SK-N-SH (cell line): ENCODE measurements around the gene CPLANE1. TPM values are rescaled to one million over a fixed set of nuclear protein-coding genes. Genes with fewer than 3 reads are reported as not detected.
"Not testable (repeated sequence)": the region's sequence is repeated elsewhere in the genome, so short reads cannot be mapped to it uniquely, and the experiment has no call there.

Source experiments
- CTCF ChIA-PET: fragments of 300-600, 350-600 bp; formaldehyde crosslinking; extraction: SDS; loops from one replicate; lab custom pipeline; 2021; lab: Yijun Ruan, JAX
- POLR2A ChIA-PET: fragments of 350-600 bp; sonication (Branson Sonifier 250); formaldehyde crosslinking; extraction: SDS; loops from one replicate; lab custom pipeline; 2020; ENCODE audit warnings: antibody characterized with exemption, inconsistent platforms; lab: Yijun Ruan, JAX
- DNase-seq: peaks from one replicate; pipeline ENCODE4 v3.0.0; 2012
- H2AFZ ChIP-seq: fragments of 200-600 bp; sonication (generic); 2 replicates; pipeline ENCODE4 v1.8.1; 2016; ENCODE audit warnings: antibody characterized with exemption, mild to moderate bottlenecking, low read depth
- H3F3A ChIP-seq: fragments of 200-600 bp; sonication (generic); replicated peaks from 2 replicates; pipeline ENCODE3; 2016; ENCODE audit warnings: antibody characterized with exemption, mild to moderate bottlenecking; ENCODE audit not compliant: insufficient read depth
- H3K27ac ChIP-seq, 2 experiments: fragments of 200-500 bp in 1 of 2; fragments of 200-600 bp in 1 of 2; sonication (Bioruptor generic) in 1 of 2; sonication (generic), shearing (Covaris generic) in 1 of 2; 2 replicates each; pipeline versions ENCODE4 v1.5.1 to v1.6.1; 2014 to 2016; ENCODE audit warnings: low read depth in 2 of 2, inconsistent platforms in 1 of 2, low read length in 1 of 2, mild to moderate bottlenecking in 1 of 2, mixed read lengths in 1 of 2
- H3K27me3 ChIP-seq: fragments of 200-600 bp; sonication (generic), shearing (Covaris generic); 2 replicates; pipeline ENCODE4 v1.6.1; 2016; ENCODE audit warnings: mixed run types; ENCODE audit not compliant: insufficient read depth
- H3K36me3 ChIP-seq, 2 experiments: fragments of 200-500 bp in 1 of 2; fragments of 200-600 bp in 1 of 2; sonication (Bioruptor generic) in 1 of 2; sonication (generic) in 1 of 2; replicated peaks in 1 of 2; 2 replicates each; pipeline versions ENCODE3 to v1.5.1; 2014 to 2016; ENCODE audit warnings: low read length in 1 of 2, mild to moderate bottlenecking in 1 of 2; ENCODE audit not compliant: insufficient read depth in 2 of 2, control insufficient read depth in 1 of 2
- H3K4me1 ChIP-seq, 2 experiments: fragments of 200-500 bp in 1 of 2; fragments of 200-600 bp in 1 of 2; sonication (Bioruptor generic) in 1 of 2; sonication (generic), shearing (Covaris generic) in 1 of 2; 2 replicates each; pipeline versions ENCODE4 v1.5.1 to v1.6.1; 2014 to 2016; ENCODE audit warnings: low read depth in 1 of 2, low read length in 1 of 2, mixed run types in 1 of 2; ENCODE audit not compliant: insufficient read depth in 2 of 2, control insufficient read depth in 1 of 2
- H3K4me2 ChIP-seq: fragments of 200-600 bp; sonication (generic), shearing (Covaris generic); 2 replicates; pipeline ENCODE4 v1.6.1; 2017; ENCODE audit warnings: mixed run types
- H3K4me3 ChIP-seq, 2 experiments: fragments of 200-500 bp in 1 of 2; fragments of 200-600 bp in 1 of 2; sonication (Bioruptor generic) in 1 of 2; sonication (generic), shearing (Covaris generic) in 1 of 2; 2 replicates each; pipeline versions ENCODE4 v1.5.1 to v1.8.1; 2014 to 2016; ENCODE audit warnings: low read depth in 2 of 2, inconsistent platforms in 1 of 2, low read length in 1 of 2, mild to moderate bottlenecking in 1 of 2, mixed read lengths in 1 of 2, moderate library complexity in 1 of 2
- H3K79me2 ChIP-seq: fragments of 200-600 bp; sonication (generic); 2 replicates; pipeline ENCODE4 v1.8.1; 2017; ENCODE audit warnings: mild to moderate bottlenecking; ENCODE audit not compliant: insufficient read depth
- H3K9ac ChIP-seq: fragments of 200-600 bp; sonication (generic); 2 replicates; pipeline ENCODE4 v1.6.1; 2017; ENCODE audit warnings: mixed run types
- H3K9me2 ChIP-seq: fragments of 200-600 bp; sonication (generic); 2 replicates; pipeline ENCODE4 v1.6.1; 2017; ENCODE audit warnings: mixed run types
- H3K9me3 ChIP-seq: fragments of 200-600 bp; sonication (generic); 2 replicates; pipeline ENCODE4 v1.6.1; 2017; ENCODE audit warnings: mixed run types, mild to moderate bottlenecking, moderate library complexity
- H4K20me1 ChIP-seq: fragments of 200-600 bp; sonication (generic); 2 replicates; pipeline ENCODE4 v1.6.1; 2017; ENCODE audit warnings: mild to moderate bottlenecking, mixed run types; ENCODE audit not compliant: insufficient read depth
- ELF1 ChIP-seq: IDR thresholded peaks from 2 replicates; pipeline ENCODE4 v1.4.0; 2012
- FOSL2 ChIP-seq: IDR thresholded peaks from 2 replicates; pipeline ENCODE4 v1.4.0; 2012; ENCODE audit warnings: low read depth, mild to moderate bottlenecking, moderate library complexity, borderline replicate concordance
- FOXJ3 ChIP-seq: sonication (generic); formaldehyde crosslinking; IDR thresholded peaks from 2 replicates; pipeline ENCODE4 v1.5.1; 2020; ENCODE audit warnings: mild to moderate bottlenecking, missing genetic modification reagents
- MEF2A ChIP-seq: IDR thresholded peaks from 2 replicates; pipeline ENCODE4 v1.4.0; 2012; ENCODE audit warnings: low read depth, borderline replicate concordance
- NFIC ChIP-seq: IDR thresholded peaks from 2 replicates; pipeline ENCODE4 v1.4.0; 2012; ENCODE audit warnings: borderline replicate concordance
- NRF1 ChIP-seq: IDR thresholded peaks from 2 replicates; pipeline ENCODE4 v1.6.1; 2012; ENCODE audit warnings: low read depth, mild to moderate bottlenecking, low read length
- POLR2AphosphoS5 ChIP-seq: IDR thresholded peaks from 2 replicates; pipeline ENCODE4 v1.6.1; 2012; ENCODE audit warnings: low read depth, low read length
- REST ChIP-seq: IDR thresholded peaks from 2 replicates; pipeline ENCODE4 v1.6.1; 2012; ENCODE audit warnings: mild to moderate bottlenecking, low read depth, low read length, moderate library complexity
- RXRA ChIP-seq: IDR thresholded peaks from 2 replicates; pipeline ENCODE4 v1.4.0; 2012; ENCODE audit warnings: low read depth, mild to moderate bottlenecking, borderline replicate concordance
- SIN3A ChIP-seq: IDR thresholded peaks from 2 replicates; pipeline ENCODE4 v1.6.1; 2012; ENCODE audit warnings: low read depth, mild to moderate bottlenecking, low read length, moderate library complexity, borderline replicate concordance
- TAF1 ChIP-seq: IDR thresholded peaks from 2 replicates; pipeline ENCODE4 v1.6.1; 2012; ENCODE audit warnings: low read depth, mild to moderate bottlenecking, low read length, moderate library complexity, borderline replicate concordance
- TCF12 ChIP-seq: IDR thresholded peaks from 2 replicates; pipeline ENCODE4 v1.4.0; 2012
- YY1 ChIP-seq: IDR thresholded peaks from 2 replicates; pipeline ENCODE4 v1.4.0; 2012; ENCODE audit warnings: low read depth, mild to moderate bottlenecking
- WGBS: methylation state at CpG from one replicate; pipeline ENCODE4 v1.1.6; 2017; ENCODE audit warnings: low lambda C conversion rate; 5-methylcytosine and 5-hydroxymethylcytosine counted together
- polyA plus RNA-seq, 3 experiments: library from polyadenylated mRNA; depleted of rRNA; stranded (reverse); fragments of >200 nt; gene quantifications; 2 replicates each; pipeline ENCODE4 v1.2.3, GENCODE V29; 2012
- TF ChIP-seq, protein P1 (sequence below): IDR thresholded peaks from 2 replicates; pipeline ENCODE4 v1.4.0; 2012; ENCODE audit warnings: low read depth, borderline replicate concordance

Gene CPLANE1
- 3.6 TPM in 2 replicates for polyA plus RNA-seq (2012; rRNA removed)
- polyA plus RNA-seq (2012; cell fraction: cytosol; rRNA removed), result 3.1 and 3.9 TPM in 2 replicates
- polyA plus RNA-seq (2012; cell fraction: nucleus; rRNA removed), result 7.3 and 12.2 TPM in 2 replicates

- 0 out of 2 replicates have a peak, but pooled peaks cover 4% of the 10 kb centered on the region for H4K20me1 ChIP-seq
- TF ChIP-seq POLR2AphosphoS5, result peak; percentile 55; the same call in 1 of the 2 replicates
- no peak for TF ChIP-seq NFIC
- TF ChIP-seq RXRA, result no peak
- peak; percentile 56; the same call in 1 of the 2 replicates for TF ChIP-seq SIN3A
- TF ChIP-seq NRF1, result peak; percentile 69
- TF ChIP-seq TAF1, result peak; percentile 64; the same call in 1 of the 2 replicates
- WGBS, result 2% methylated on average over 21 of the region's 88 CpGs
- peaks cover 10% of the 10 kb centered on the region for H3F3A ChIP-seq
- peak; percentile 94 for DNase-seq
- peak within 1 kb of the TSS; percentile 71 to 77 for H3K27ac ChIP-seq
- H3K27me3 ChIP-seq, result no peaks in the 10 kb centered on the region
- peak within 1 kb of the TSS; percentile 87 for H3K9ac ChIP-seq
- H3K9me3 ChIP-seq, result no peaks in the 10 kb centered on the region
- peaks cover 0 to 5% of the 10 kb centered on the region in 2 experiments for H3K36me3 ChIP-seq
- H3K4me1 ChIP-seq, result peaks cover 0 to 5% of the 10 kb centered on the region in 2 experiments; a peak in 2 of 4 replicates
- POLR2A ChIA-PET, result interaction anchor here (1.0 to 1.7 kb wide), 2 partner anchors 122 to 130 kb away, joined by 3 to 6 read pairs; partner anchors contain the start of genes NUP155 and WDR70
- H3K9me2 ChIP-seq, result no peaks in the 10 kb centered on the region
- H3K4me2 ChIP-seq, result peak within 1 kb of the TSS; percentile 89
- H3K4me3 ChIP-seq, result peak within 1 kb of the TSS; percentile 74 to 87
- peaks cover 41% of the 10 kb centered on the region for H3K79me2 ChIP-seq
- CTCF ChIA-PET, result interaction anchor here (0.6 to 1.4 kb wide), 3 partner anchors 16 to 130 kb away, joined by 3 to 4 read pairs (median 3); partner anchors contain the start of gene WDR70
- peak within 1 kb of the TSS; percentile 99 for H2AFZ ChIP-seq
These were observed at the start of gene CPLANE1 for GRCh38 chr5:37248970-37249814. TSS of gene CPLANE1 (minus strand) at chr5:37249376. CDS start at chr5:37247698, 1,678 bp downstream.

GRCh38 chr5:37296313-37296712, 47.1 kb upstream of the CPLANE1 start:
- peaks cover 50 to 59% of the 10 kb centered on the region in 2 experiments for H3K36me3 ChIP-seq
- H2AFZ ChIP-seq, H3K4me2 ChIP-seq, H3K9me2 ChIP-seq, H3K4me1 ChIP-seq, H3F3A ChIP-seq, H3K9ac ChIP-seq, CTCF ChIA-PET, H3K79me2 ChIP-seq, H3K4me3 ChIP-seq, DNase-seq, H3K27me3 ChIP-seq, H4K20me1 ChIP-seq, H3K27ac ChIP-seq, POLR2A ChIA-PET, H3K9me3 ChIP-seq: not testable (repeated sequence)
- over 99% methylated on average over 6 of the region's 7 CpGs for WGBS

DNA sequence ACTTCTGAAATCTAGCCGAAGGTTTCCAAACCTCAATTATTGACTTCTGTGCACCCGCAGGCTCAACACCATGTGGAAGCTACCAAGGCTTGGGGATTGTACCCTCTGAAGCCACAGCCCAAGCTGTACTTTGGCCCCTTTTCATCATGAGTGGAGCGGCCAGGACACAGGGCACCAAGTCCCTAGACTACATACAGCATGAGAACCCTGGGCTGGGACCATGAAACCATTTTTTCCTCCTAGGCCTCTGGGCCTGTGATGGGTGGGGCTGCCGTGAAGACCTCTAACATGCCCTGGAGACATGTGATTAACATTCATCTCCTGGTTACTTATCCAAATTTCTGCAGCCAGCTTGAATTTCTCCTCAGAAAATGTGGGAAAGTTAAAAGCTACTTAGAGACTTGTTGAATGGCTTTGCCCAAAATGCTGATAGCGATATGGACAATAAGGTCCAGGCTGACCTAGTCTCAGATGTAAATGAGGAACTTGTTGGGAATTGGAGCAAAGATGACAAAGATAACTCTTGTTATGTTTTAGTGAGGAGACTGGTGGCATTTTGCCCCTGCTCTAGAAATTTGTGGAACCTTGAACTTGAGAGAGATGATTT, 34.1 kb upstream of the CPLANE1 start:
- POLR2A ChIA-PET, result no interaction called here
- TF ChIP-seq YY1, result no peak
- no peak for TF ChIP-seq REST
- TF ChIP-seq POLR2AphosphoS5, result no peak
- no peak for TF ChIP-seq FOXJ3 (CRISPR knock-in tag)
- no peak for TF ChIP-seq TCF12
- no peak for TF ChIP-seq ELF1
- no peak for TF ChIP-seq FOSL2
- TF ChIP-seq, protein P1, sequence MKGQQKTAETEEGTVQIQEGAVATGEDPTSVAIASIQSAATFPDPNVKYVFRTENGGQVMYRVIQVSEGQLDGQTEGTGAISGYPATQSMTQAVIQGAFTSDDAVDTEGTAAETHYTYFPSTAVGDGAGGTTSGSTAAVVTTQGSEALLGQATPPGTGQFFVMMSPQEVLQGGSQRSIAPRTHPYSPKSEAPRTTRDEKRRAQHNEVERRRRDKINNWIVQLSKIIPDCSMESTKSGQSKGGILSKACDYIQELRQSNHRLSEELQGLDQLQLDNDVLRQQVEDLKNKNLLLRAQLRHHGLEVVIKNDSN, result no peak
- no peak for TF ChIP-seq MEF2A

More for the DNA sequence above, 34.1 kb upstream of the CPLANE1 start:
- Histone ChIP-seq H3K9me3 (no peaks in the 10 kb centered on the region), H3K4me3 (no peak overlapping the region), H3K4me1 (no peaks in the 10 kb centered on the region), H2AFZ (no peak overlapping the region), H3K4me2 (no peak overlapping the region), H3K27ac (no peak overlapping the region), H3K9me2 (no peaks in the 10 kb centered on the region), H3K27me3 (no peaks in the 10 kb centered on the region), H3F3A (peaks cover 3% of the 10 kb centered on the region), H3K79me2 (no peaks in the 10 kb centered on the region), H3K9ac (no peak overlapping the region), H4K20me1 (no peaks in the 10 kb centered on the region), H3K36me3 (peaks cover 0 to 3% of the 10 kb centered on the region in 2 experiments)
- CTCF ChIA-PET, result no interaction called here
- DNase-seq, result no peak
- 74% methylated on average over 4 of the region's 5 CpGs for WGBS
